CD4-positive, alpha-beta memory T cell (primary cell): Measurements from ENCODE around the gene MYNN. TPM values are rescaled to one million over a fixed set of nuclear protein-coding genes. Genes with fewer than 3 reads are reported as not detected.

Source experiments
- CTCF ChIA-PET: fragments of 350-600 bp; sonication (Branson Sonifier 250); formaldehyde crosslinking; loops from one replicate; lab custom pipeline; 2021; ENCODE audit warnings: inconsistent platforms; ENCODE audit not compliant: partially characterized antibody; lab: Charles Lee
- POLR2A ChIA-PET: fragments of 350-600 bp; sonication (Branson Sonifier 250); formaldehyde crosslinking; loops from one replicate; lab custom pipeline; 2021; ENCODE audit not compliant: partially characterized antibody; lab: Charles Lee
- DNase-seq, 5 donors: peaks; one replicate each; pipeline versions ENCODE4 v3.0.0 to v3.0.0-alpha.2; 2020 to 2022; ENCODE audit warnings: mixed read lengths in 1 of 5
- H3K27ac ChIP-seq: one replicate; pipeline ENCODE4 v1.7.0; 2013; ENCODE audit warnings: low read depth, low read length
- H3K27me3 ChIP-seq: 2 replicates; pipeline ENCODE4 v1.7.0; 2013; ENCODE audit warnings: mild to moderate bottlenecking, low read length, moderate library complexity; ENCODE audit not compliant: insufficient read depth
- H3K36me3 ChIP-seq: 2 replicates; pipeline ENCODE4 v1.7.0; 2013; ENCODE audit warnings: mild to moderate bottlenecking, low read length, moderate library complexity; ENCODE audit not compliant: insufficient read depth
- H3K4me1 ChIP-seq: 2 replicates; pipeline ENCODE4 v1.7.0; 2013; ENCODE audit warnings: mild to moderate bottlenecking, low read length, moderate library complexity; ENCODE audit not compliant: insufficient read depth
- H3K4me3 ChIP-seq, 2 donors: one replicate each; pipeline ENCODE4 v1.7.0; 2013; ENCODE audit warnings: low read length in 2 of 2, mild to moderate bottlenecking in 1 of 2
- H3K9me3 ChIP-seq, 2 donors: one replicate each; pipeline ENCODE4 v1.7.0; 2013; ENCODE audit warnings: low read length in 2 of 2, control low read depth in 1 of 2; ENCODE audit not compliant: control insufficient read depth in 1 of 2
- H3K27ac Mint-ChIP-seq, 7 donors: one replicate each; pipeline ENCODE4 v1.8.0; 2020 to 2021; ENCODE audit warnings: mixed read lengths in 7 of 7, mild to moderate bottlenecking in 6 of 7, inconsistent platforms in 3 of 7, moderate library complexity in 3 of 7
- H3K27me3 Mint-ChIP-seq, 2 donors: one replicate each; pipeline ENCODE4 v1.8.0; 2020 to 2021; ENCODE audit warnings: mixed read lengths in 2 of 2
- H3K36me3 Mint-ChIP-seq, 2 donors: one replicate each; pipeline ENCODE4 v1.8.0; 2020 to 2021; ENCODE audit warnings: mixed read lengths in 2 of 2, inconsistent platforms in 1 of 2, mild to moderate bottlenecking in 1 of 2
- H3K4me1 Mint-ChIP-seq, 4 donors: one replicate each; pipeline ENCODE4 v1.8.0; 2020 to 2021; ENCODE audit warnings: mixed read lengths in 4 of 4, mild to moderate bottlenecking in 1 of 4
- H3K4me3 Mint-ChIP-seq, 8 donors: one replicate each; pipeline ENCODE4 v1.8.0; 2020 to 2021; ENCODE audit warnings: mixed read lengths in 8 of 8, mild to moderate bottlenecking in 7 of 8, moderate library complexity in 6 of 8, inconsistent platforms in 3 of 8
- H3K9me3 Mint-ChIP-seq, 8 donors: one replicate each; pipeline ENCODE4 v1.8.0; 2020 to 2021; ENCODE audit warnings: mixed read lengths in 8 of 8, mild to moderate bottlenecking in 5 of 8, inconsistent platforms in 3 of 8, moderate library complexity in 1 of 8
- intact Hi-C: fragments of 100-400 bp; cut with micrococcal nuclease; formaldehyde crosslinking; loops from one replicate; pipeline ENCODE4 v1.15.1; 2023
- polyA plus RNA-seq, 2 donors: library from polyadenylated mRNA; unstranded; fragments of 300-500 nt; fragmentation: Illumina TruSeq; gene quantifications; one replicate each; pipeline ENCODE4 v1.2.3, GENCODE V29; 2021
- total RNA-seq, 2 experiments: library from RNA; stranded (reverse); gene quantifications; one replicate each; pipeline ENCODE4 v1.2.3, GENCODE V29; 2021

MYNN gene
- total and polyA plus RNA-seq, 4 experiments from 2014 or later = 11.6 to 23.0 (median 18.5) TPM

GRCh38 chr3:169822983-169823382 is 49.8 kb downstream of the MYNN start:
- no peaks in the 10 kb centered on the region for H3K9me3 Mint-ChIP-seq
- DNase-seq = no peak
- H3K27me3 Mint-ChIP-seq = peaks cover 16 to 27% of the 10 kb centered on the region in 2 donors
- no peaks in the 10 kb centered on the region for H3K4me1 ChIP-seq
- no peaks in the 10 kb centered on the region for H3K27me3 ChIP-seq
- H3K4me3 Mint-ChIP-seq = no peak overlapping the region
- H3K4me1 Mint-ChIP-seq = no peaks in the 10 kb centered on the region
- no peak overlapping the region for H3K27ac ChIP-seq
- H3K4me3 ChIP-seq = no peak overlapping the region
- H3K36me3 ChIP-seq = no peaks in the 10 kb centered on the region
- H3K27ac Mint-ChIP-seq = no peak overlapping the region
- H3K9me3 ChIP-seq = no peaks in the 10 kb centered on the region
- intact Hi-C loops = no loop called here
- H3K36me3 Mint-ChIP-seq = no peaks in the 10 kb centered on the region
- POLR2A ChIA-PET = interaction anchor here (1.3 kb wide), 1 partner anchor 10 kb away, joined by 3 read pairs; the partner anchor contains the start of genes LRRC34 and LRRIQ4
- CTCF ChIA-PET = interaction anchor here (1.0 to 1.5 kb wide), 2 partner anchors 64 to 989 kb away, joined by 3 read pairs; no protein-coding TSS in a partner anchor

DNA sequence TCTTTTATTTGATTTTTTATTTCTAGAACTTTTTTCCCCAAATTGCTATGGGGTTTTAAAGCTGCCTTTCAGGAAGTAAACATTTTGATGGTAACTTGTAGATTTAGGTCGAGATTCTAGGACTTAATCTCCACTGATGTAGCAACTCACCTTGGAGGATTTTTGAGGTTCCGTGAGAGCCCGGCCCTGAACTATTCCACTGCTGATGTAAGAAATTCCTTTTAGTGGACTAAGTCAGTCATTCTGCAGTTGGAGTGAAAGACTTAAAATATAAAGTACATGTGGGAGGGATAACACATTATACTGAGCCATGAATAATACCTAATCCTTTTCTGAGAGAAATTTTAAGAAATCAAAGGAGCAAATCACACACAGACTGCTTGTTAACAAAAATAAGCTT is 52.1 kb downstream of the MYNN start:
- no peak overlapping the region for H3K27ac Mint-ChIP-seq
- DNase-seq = no peak
- H3K4me1 Mint-ChIP-seq = no peaks in the 10 kb centered on the region
- no peaks in the 10 kb centered on the region for H3K9me3 Mint-ChIP-seq
- intact Hi-C loops = no loop called here
- H3K4me3 Mint-ChIP-seq = no peak overlapping the region
- Histone ChIP-seq H3K27ac (no peak overlapping the region), H3K9me3 (no peaks in the 10 kb centered on the region), H3K27me3 (no peaks in the 10 kb centered on the region), H3K36me3 (no peaks in the 10 kb centered on the region), H3K4me3 (no peak overlapping the region), H3K4me1 (no peaks in the 10 kb centered on the region)
- POLR2A ChIA-PET = no interaction called here
- CTCF ChIA-PET = interaction anchor here (0.7 to 0.9 kb wide), 2 partner anchors 14 to 38 kb away, joined by 3 read pairs; no protein-coding TSS in a partner anchor
- H3K36me3 Mint-ChIP-seq = no peaks in the 10 kb centered on the region
- H3K27me3 Mint-ChIP-seq = peaks cover 14 to 16% of the 10 kb centered on the region in 2 donors

DNA sequence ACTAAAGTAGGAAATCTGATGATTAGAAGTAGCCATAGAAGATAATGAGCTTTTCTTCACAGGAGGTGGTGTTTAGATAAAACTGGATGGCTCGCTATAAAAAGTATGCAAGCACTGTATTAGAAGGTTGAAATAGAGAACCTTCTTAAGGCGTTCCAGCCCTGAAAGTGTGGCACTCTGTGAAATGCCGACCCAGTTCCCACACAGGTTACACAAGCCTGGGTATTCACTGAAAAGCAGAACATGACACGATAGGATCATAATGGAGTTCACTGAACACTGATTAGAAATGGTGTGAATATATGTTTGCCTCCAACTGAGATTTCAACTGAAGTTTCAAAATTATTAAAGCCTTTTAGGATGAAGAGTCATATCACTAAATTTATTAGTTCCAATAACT is 54.5 kb downstream of the MYNN start:
- H3K9me3 Mint-ChIP-seq = no peaks in the 10 kb centered on the region
- no peaks in the 10 kb centered on the region for H3K9me3 ChIP-seq
- no peak for DNase-seq
- H3K27ac Mint-ChIP-seq = no peak overlapping the region
- no peaks in the 10 kb centered on the region for H3K4me1 ChIP-seq
- CTCF ChIA-PET = no interaction called here
- no peaks in the 10 kb centered on the region for H3K27me3 ChIP-seq
- no peak overlapping the region for H3K27ac ChIP-seq
- POLR2A ChIA-PET = no interaction called here
- no peaks in the 10 kb centered on the region for H3K36me3 ChIP-seq
- H3K27me3 Mint-ChIP-seq = peaks cover 6 to 17% of the 10 kb centered on the region in 2 donors
- no peaks in the 10 kb centered on the region for H3K4me1 Mint-ChIP-seq
- H3K36me3 Mint-ChIP-seq = no peaks in the 10 kb centered on the region
- no peak overlapping the region for H3K4me3 Mint-ChIP-seq
- no peak overlapping the region for H3K4me3 ChIP-seq
- intact Hi-C loops = no loop called here

DNA sequence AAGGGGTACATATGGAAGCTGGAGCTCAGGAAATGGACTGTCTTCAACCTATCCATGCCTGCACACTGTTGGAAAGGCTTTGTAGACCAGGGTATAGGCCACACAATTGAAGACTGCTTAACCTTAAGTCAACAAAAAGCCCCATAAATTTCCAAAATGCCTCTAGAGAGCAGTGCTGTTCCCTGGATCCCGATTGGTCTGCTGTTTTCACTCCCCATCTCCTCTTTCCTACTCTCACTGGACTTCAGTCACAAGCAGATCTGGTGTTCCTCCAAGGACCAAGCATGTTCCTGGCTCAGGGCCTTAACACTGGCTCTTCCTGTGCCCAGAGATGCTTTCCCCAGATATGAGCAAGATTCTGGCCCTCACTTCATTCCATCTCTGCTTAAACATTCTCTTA is 62.3 kb downstream of the MYNN start:
- Mint-ChIP-seq H3K4me3 (no peak overlapping the region), H3K4me1 (no peaks in the 10 kb centered on the region), H3K27ac (no peak overlapping the region), H3K36me3 (no peaks in the 10 kb centered on the region), H3K27me3 (peaks cover 9 to 11% of the 10 kb centered on the region in 2 donors), H3K9me3 (no peaks in the 10 kb centered on the region)
- no peak for DNase-seq
- Histone ChIP-seq H3K4me3 (no peak overlapping the region), H3K9me3 (no peaks in the 10 kb centered on the region), H3K4me1 (no peaks in the 10 kb centered on the region), H3K36me3 (no peaks in the 10 kb centered on the region), H3K27ac (no peak overlapping the region), H3K27me3 (no peaks in the 10 kb centered on the region)
- POLR2A ChIA-PET = no interaction called here
- intact Hi-C loops = no loop called here
- CTCF ChIA-PET = no interaction called here

GRCh38 chr3:169836078-169836941 is 63.1 kb downstream of the MYNN start:
- POLR2A ChIA-PET = no interaction called here
- Histone ChIP-seq H3K27me3 (no peaks in the 10 kb centered on the region), H3K4me1 (no peaks in the 10 kb centered on the region), H3K9me3 (no peaks in the 10 kb centered on the region), H3K27ac (no peak overlapping the region), H3K36me3 (no peaks in the 10 kb centered on the region), H3K4me3 (no peak overlapping the region)
- intact Hi-C loops = no loop called here
- Mint-ChIP-seq H3K9me3 (no peaks in the 10 kb centered on the region), H3K4me3 (no peak overlapping the region), H3K36me3 (no peaks in the 10 kb centered on the region), H3K27ac (no peak overlapping the region), H3K4me1 (no peaks in the 10 kb centered on the region), H3K27me3 (peaks cover 7 to 14% of the 10 kb centered on the region in 2 donors)
- no peak for DNase-seq
- CTCF ChIA-PET = no interaction called here

GRCh38 chr3:169836942-169837275 is 63.7 kb downstream of the MYNN start:
- Histone ChIP-seq H3K9me3 (no peaks in the 10 kb centered on the region), H3K27ac (no peak overlapping the region), H3K36me3 (no peaks in the 10 kb centered on the region), H3K4me1 (no peaks in the 10 kb centered on the region), H3K4me3 (no peak overlapping the region), H3K27me3 (no peaks in the 10 kb centered on the region)
- Mint-ChIP-seq H3K4me1 (no peaks in the 10 kb centered on the region), H3K36me3 (no peaks in the 10 kb centered on the region), H3K27ac (no peak overlapping the region), H3K9me3 (no peaks in the 10 kb centered on the region), H3K4me3 (no peak overlapping the region), H3K27me3 (peaks cover 7 to 14% of the 10 kb centered on the region in 2 donors)
- intact Hi-C loops = no loop called here
- CTCF ChIA-PET = no interaction called here
- no peak for DNase-seq
- POLR2A ChIA-PET = no interaction called here

DNA sequence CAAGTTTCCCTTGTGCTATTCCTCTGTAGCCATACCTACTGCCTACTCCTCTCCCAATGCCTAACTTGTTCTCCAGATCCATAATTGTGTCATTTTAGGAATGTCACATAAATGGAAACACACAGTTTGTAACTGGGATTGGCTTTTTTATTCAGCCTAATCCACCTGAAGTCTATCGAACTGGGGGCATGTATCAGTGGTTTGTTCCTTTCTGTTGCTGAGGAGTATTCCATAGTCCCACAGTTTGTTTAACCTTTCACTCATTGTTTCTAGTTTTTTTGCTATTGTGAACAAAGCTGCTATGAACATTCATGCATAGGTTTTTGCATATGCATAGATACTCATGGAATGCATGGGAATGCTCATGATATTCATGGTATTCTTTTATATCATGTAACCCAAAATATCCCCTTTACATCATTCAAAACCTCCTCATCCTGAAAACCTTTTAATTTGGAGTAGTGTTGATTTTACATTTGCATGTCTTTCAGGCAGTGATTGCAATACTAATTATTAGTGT is 65.4 kb downstream of the MYNN start:
- Histone ChIP-seq H3K9me3 (no peaks in the 10 kb centered on the region), H3K4me1 (no peaks in the 10 kb centered on the region), H3K4me3 (no peak overlapping the region), H3K27ac (no peak overlapping the region), H3K27me3 (no peaks in the 10 kb centered on the region), H3K36me3 (no peaks in the 10 kb centered on the region)
- POLR2A ChIA-PET = no interaction called here
- H3K36me3 Mint-ChIP-seq = no peaks in the 10 kb centered on the region
- no peak overlapping the region for H3K27ac Mint-ChIP-seq
- CTCF ChIA-PET = interaction anchor here (1.4 kb wide), 1 partner anchor 76 kb away, joined by 3 read pairs; no protein-coding TSS in a partner anchor
- peaks cover 7 to 9% of the 10 kb centered on the region in 2 donors for H3K27me3 Mint-ChIP-seq
- no peaks in the 10 kb centered on the region for H3K9me3 Mint-ChIP-seq
- H3K4me3 Mint-ChIP-seq = no peak overlapping the region
- intact Hi-C loops = no loop called here
- no peak for DNase-seq
- H3K4me1 Mint-ChIP-seq = no peaks in the 10 kb centered on the region
